Inferior parietal cortex (tissue), 1 donor: ENCODE measurements around the gene POU6F2.
"Not testable (repeated sequence)": the region's sequence is repeated elsewhere in the genome, so short reads cannot be mapped to it uniquely, and the experiment has no call there.

Source experiments
- DNase-seq: peaks from one replicate; pipeline ENCODE4 v3.0.0-alpha.2; 2016; ENCODE audit errors: extremely low spot score

Gene POU6F2

DNA sequence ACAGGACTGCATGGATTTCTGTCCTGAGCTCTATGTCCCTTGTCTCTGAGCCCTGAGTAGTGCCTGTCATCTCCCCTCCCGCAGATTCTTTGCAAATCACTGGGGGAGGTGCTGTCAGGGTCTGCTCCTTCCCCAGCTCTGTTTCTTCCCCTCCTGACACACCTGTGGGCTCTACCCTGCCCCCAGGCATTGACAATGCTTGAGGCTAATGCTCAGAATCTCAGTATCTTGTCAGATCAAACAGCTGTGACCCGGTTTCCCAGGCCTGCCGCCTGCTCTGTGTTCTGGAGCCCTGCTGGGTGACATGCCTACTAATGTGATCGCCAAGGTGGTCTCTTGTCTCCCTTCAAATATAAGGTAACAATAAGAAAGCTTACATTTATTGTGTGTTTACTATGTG, 209.0 kb downstream of the POU6F2 start:
- DNase-seq = no peak

DNA sequence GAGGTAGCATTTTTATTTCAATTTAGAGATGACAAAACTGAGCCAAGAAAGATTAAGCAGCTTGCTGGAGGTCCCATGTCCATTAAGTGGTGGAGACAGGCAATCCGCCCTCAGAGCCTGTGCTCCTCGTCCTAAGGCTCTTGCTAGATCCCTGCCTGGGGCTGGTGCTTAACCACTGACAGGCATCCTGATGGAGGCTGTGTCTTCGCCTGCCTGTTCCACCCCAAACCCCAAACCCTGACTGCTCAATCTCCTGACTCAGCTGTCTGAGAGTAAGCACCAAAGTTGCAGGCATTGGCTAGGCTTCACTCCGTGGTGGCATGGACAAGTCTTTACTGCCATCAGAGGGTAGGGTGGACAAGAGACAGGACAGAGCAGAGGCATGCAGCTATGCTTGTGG, 209.4 kb downstream of the POU6F2 start:
- no peak for DNase-seq

DNA sequence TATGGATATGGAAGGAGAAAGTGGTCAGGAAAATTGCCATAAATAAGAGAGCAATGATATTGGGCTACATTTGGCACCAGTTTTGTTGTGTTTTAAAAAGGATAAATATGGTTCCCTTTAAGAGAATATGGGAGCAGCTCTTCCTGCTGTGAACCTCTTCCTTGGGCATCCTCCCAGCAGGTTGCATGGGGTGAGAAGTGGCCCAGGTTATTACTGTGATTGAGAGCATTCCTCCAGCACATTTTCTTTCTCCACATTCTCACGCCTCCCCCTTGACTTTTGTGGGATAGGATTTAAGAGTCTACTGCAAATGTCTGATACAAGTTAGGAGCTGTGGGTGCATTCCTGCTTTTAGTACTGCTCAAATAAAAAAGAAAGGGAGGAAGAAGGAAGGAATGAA, 214.8 kb downstream of the POU6F2 start:
- no peak for DNase-seq

DNA sequence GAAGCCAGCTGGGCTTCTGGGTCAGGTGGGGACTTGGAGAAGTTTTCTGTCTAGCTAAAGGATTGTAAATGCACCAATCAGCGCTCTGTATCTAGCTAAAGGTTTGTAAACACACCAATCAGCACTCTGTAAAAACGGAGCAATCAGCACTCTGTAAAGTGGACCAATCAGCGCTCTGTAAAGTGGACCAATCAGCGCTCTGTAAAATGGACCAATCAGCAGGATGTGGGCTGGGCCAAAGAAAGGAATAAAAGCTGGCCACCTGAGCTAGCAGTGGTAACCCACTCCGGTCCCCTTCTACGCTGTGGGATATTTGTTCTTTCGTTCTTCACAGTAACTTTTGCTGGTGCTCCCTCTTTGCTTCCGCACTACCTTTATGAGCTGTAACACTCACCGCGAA, 216.7 kb downstream of the POU6F2 start:
- DNase-seq = not testable (repeated sequence)

DNA sequence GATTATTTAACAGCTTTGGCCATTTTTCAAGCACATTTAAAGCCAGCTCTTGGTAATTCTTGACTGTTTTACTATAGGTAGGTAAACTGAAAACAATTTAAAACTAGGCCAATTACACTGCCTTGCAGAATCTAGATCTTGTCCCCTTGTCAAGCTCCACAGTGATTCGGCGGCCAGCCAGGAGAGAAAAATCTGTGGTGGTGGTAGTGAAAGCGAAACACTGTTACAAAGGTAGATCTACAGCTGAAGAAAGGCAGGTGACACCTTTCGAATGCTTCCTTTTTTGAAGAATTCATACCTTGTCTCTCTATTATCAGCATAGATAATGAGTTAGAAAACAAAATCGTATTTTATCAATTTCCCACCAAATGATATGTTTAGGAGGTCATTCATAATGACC, 218.3 kb downstream of the POU6F2 start:
- no peak for DNase-seq

DNA sequence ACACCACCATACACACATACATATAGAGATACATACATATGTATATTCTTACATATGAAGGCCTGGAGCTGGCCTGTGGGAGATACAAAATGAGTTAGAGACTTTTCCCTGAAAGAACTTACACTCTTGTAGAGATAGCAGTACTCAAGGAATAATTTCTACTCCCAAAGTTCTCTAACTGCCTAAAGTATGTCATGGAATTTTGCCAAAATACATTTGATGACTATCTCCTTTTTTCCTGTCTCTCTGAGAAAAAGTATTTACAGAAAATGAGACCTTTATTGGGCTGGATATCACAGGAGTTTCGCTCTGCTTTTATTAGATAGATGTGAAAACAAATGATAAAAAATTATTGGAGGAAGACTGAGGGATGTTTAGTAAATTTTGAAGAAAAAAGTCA, 220.1 kb downstream of the POU6F2 start:
- DNase-seq = no peak

DNA sequence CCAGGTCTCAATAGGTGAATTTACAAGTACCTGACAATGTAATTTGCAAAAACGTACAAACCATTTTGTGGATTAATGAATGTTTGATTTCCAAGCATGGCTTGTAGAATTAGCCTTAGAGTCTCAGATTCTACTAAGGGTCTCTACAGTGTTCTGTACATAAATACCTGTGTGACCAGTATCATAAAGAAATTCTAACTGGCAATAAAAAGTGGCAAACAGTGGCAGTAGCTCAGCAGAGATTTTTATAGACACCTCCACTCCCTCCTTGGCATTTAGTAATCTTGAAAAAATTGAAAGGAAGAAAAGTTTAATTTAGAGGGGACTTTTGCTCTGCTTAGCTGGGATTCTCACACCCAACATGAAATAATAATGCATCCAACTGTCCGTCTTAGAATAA, 220.8 kb downstream of the POU6F2 start:
- DNase-seq = no peak

DNA sequence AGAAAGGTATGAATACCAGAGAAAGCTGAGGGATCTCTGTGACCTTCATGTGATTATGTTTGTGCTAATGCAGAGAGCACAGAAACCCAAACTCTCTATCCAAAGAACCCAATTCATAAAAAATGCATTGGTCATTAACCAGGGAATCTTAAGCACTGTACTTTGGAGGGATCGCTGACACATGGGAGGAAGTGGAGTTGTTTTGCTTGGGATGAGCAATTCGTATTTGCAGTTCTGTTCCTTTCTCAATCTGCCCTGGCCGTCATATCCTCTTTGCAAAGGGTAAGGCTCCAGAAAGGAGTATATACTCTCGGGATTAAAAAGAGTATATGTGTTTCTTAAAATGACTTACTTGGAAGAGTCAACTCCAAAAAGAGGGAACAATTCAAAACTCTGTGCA, 221.3 kb downstream of the POU6F2 start:
- no peak for DNase-seq

DNA sequence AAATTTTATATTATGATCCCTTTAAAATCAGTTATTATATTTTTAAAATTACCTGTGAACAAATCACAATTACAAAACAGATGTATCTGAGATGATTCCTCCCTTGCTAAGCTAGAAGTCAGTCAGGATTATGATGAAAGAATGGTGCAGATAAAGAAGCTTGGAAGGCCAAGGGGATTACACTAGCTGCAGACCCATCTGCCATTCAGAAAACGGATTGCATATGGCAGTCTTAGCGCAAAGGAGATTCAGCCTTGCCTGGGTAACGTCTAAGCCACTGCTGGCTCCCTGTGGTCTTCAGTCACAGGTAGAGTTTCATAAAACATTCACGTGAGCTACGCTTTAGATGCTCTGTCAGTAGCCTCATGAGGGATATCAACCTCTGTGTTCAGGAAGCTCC, 222.2 kb downstream of the POU6F2 start:
- no peak for DNase-seq

DNA sequence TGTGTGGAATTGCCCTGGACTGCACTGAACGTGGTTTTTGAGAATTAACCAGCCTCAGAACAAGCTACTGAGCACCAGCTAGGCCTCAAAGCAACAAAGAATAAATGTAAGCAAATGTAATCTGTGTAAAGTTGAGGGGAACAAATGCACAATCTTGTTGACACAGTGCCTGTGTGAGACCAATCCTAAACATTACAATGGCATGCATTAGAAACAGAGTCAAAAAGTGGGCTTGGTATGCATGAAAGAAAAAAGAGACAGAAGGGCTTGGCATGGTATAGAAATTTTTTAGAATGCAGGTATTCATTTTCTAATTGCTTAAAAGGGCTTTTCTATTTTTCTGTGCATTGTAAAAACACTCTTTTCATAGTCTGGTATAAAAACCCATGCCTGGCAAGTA, 224.3 kb downstream of the POU6F2 start:
- no peak for DNase-seq

DNA sequence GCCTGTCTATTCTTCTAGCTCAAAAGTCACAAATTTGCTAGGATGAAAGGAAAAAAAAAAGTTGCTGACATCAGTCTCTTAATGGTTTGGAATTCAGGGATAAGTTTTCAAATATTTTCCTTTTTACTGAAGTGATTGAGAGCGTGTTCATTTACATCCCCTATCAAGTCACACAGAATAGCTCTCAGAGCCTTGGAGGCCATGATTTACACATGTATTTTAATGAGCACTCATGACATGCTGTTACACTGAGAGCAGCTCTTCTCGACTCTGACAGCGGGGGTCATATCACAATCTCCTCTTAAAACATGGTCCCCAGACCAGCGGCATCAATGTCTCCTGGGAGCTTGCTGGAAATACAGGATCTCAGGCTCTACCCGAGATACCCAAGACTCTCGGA, 232.7 kb downstream of the POU6F2 start:
- no peak for DNase-seq

DNA sequence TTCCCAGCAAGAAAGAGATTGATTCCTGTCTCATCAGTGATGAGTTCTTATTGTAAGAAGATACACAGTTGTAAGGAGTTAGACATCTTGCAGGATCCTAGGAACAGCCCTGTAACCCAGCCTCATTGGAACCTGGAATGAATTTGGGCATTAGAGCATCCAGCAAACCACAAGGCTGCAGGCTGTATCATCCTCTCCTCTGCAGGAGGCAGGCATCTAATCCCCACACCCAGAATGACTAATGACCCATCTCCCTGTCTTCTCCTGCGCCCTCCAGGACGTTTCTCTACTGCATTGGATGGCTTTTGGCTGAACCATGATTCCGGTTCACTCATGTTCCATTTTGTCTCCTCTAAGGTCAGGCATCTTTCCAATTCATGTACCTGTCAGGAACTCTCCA, 233.9 kb downstream of the POU6F2 start:
- no peak for DNase-seq

DNA sequence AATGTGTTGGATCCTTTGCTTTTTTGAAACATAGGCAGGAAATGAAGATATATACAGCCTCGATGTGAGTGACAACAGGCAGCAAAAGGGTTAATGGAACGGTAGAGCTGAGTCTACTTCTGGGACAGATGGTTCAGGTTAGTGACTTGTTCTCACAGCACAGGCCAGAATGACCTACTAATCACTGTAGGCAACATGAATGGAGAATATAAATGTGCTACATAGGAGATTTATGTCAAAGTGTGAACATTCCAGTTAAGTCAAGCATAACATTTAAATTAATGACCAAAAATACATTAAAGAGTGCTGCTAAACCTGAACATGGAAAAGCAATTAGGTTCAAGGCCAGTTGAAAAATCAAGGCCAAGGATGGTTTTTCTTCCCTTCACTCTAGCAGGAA, 235.2 kb downstream of the POU6F2 start:
- no peak for DNase-seq

DNA sequence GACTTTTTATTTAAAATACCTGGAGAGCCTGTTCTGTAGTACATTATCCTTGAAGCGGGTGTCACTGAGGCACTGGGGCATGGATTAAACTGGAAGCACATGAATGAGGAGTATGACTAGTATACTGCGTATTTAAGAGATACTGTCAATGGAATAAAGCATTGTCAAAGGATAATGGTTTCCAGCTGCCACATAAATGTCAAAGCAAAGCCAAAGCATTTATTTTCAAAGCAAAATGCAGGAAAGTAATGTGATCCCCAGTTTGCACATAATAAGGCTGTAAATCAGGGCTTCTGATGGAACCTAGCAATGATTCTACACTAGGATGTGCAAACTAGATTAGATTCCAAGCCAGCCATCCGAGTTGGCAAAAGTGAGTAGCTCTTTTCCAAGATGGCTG, 240.1 kb downstream of the POU6F2 start:
- no peak for DNase-seq

DNA sequence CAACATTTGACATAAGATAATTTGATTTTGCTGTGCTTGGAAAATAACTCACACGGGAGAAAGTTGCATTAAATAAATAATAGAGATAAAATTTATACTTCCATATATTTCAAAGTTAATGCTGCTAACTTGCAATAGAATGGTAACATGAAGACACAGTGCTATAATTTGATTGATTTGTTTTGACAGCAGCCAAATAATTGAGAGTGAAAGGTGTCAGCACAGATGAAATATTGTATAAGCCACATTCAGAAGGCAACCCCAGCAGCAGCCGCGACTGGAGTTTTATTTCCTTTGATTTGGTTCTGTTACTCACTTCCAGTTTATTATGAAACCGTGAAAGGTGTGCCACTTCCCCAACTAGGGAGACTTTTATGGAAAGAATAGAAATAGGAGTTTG, 242.2 kb downstream of the POU6F2 start:
- DNase-seq = no peak

DNA sequence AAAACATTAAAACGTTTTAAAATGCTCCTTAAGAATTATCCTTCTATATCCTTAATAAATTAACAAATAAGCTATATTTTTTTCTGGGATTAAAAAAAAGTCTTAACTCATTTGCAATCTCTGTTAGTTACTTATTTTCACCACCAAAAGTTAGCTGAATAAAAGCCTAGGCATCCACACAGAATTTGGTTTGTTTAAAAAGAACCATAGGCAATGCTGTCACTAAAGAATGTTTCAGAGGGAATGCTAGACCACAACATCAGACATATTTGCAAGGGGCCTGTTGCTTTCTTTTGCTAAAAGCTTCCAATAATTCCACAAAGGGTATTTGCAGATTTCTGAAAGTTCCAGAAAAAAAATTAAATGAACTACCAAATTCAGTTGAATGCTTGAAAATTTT, 244.2 kb downstream of the POU6F2 start:
- DNase-seq = no peak

DNA sequence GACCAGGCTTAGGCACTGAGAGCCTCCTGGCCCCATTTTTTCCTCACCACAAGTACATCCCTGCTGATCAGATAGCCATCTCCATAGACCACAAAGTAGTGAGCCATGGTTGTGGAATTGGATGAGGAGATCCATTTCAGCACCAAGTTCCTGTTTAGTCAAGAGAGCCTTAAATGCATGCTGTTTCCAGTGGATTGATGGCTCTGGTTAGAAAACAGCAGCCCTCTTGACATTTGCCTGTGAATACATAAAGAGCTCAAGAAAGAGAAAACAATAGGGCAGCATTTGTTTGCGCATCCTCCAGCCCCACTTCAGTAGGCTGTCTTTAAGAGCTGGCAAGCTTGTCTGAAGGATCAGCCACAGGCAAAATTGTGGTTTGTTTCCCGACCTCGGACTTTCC, 251.2 kb downstream of the POU6F2 start:
- no peak for DNase-seq

DNA sequence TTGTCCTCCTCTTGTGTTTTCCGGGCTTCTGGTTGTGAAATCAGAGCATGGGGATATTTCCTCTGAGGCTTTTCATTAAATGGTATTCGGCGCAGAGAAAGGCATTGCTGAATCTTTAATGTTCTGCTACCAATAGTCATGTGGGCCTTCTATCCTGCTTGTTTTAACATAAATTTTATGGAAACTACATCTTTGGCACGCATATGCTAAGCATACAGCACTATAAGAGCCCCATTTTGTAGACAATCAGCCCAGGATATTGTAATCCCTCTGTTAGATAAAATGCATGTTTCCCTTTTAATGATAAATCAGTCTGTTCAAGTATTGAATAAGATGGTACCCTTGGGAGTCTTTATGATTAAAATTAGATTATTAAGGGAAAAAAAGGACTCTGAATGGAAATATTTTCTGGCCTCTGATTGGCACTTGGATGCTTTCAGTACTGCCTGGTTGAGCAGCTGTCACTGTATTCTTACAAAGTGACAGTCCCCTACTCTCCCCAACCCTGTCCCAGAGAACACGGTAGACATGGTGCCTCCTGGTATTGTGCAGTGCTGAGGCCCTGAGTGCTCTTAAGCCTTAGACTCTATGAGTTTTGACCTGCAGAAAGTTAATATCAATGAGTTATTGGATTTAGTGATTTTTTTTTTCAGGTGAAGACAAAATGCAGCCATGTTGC, 256.3 kb downstream of the POU6F2 start:
- DNase-seq = no peak

DNA sequence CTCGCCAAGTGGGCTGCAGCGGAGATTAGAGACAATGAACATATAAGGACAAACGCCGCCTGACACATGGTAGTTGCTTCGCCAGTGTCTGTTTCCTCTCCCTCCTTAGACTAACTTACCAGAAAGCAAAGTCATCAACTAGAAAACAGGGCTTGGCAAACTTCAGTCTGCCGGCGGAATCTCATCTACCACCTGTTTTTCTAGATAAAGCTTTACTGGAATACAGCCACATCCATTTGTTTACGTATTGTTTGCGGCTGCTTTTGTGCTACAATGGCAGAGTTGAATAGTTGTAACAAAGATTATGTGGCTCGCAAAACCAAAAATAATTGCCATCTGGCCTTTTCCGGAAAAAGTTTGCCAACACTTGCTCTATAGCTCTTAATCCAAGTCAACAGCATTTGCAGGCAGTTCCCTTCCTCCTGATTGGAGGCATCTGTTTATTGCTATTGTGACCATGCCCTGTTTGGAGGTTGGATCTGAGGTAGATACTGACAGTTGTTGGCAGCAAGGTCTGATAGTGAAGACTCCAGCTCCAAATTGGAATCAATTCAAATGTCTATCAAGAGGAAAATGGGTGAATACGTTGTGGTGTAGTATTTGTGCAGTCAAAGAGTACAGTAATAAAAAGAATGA, 260.6 kb downstream of the POU6F2 start:
- no peak for DNase-seq

DNA sequence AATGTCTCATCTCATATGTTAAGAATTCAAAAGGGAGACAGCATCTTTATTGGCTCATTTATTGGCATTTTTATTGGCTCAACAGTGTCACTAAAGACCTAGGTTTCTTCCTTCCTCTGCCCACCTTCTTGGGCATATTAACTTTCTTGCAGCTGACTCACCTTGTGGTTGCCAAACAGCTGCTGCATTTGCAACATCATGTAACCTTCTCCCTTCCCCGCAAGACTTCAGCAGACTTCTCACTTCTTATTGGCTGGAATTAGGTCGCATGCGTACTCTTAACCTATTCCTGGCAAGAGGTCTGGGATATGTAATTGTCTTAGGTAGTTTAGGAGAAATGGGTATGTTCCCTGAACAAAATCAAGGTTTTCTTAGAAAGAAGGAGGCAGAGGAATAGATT, 263.2 kb downstream of the POU6F2 start:
- no peak for DNase-seq

DNA sequence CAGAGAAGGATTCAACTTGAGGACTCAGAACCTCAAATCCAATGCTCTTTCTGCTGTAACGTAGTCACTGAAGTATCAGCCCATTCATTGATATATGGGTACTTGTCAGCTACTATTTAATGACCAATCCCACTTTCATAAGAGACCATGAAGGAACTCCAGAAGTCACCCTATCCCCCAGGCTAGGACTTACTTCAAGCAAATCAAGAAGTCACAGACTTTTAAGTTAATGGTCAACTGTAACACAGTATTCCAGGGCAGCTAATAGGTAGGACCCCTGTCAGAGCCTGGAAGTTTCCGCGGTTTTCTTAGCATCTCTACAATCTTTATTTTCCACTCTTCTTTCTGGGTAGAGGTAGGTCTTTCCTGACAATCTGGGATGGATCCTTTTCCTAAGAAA, 269.9 kb downstream of the POU6F2 start:
- DNase-seq = no peak

DNA sequence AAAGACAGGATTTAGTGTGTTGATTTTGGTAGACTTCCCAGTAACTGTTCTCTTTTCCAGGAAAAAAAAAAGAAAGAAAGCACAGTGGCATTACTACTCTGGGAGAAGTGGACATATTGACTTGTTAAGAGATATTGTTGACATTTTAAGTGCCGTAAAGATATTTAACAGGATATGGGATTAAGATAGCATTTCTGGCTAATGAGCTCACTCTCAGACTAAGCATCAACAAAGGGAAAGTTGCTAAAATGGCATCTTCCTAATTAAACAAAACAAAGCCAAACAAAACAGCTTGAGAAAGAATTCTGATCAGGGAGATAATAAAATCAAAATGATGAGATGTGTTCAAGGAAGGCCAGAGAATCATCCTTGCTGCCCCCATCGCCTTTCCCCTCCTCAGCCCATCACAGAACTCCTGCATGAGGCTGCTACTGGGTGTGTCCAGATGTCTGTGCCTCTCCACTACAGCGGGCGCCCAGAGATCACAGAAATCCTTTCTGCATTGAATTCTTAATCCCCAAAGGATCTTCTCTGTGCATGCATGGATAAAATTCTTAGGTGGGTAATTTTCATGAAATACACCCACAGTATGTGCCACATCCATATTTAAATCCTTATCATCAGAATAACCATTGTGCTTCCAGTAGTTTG, 270.5 kb downstream of the POU6F2 start:
- DNase-seq = no peak

DNA sequence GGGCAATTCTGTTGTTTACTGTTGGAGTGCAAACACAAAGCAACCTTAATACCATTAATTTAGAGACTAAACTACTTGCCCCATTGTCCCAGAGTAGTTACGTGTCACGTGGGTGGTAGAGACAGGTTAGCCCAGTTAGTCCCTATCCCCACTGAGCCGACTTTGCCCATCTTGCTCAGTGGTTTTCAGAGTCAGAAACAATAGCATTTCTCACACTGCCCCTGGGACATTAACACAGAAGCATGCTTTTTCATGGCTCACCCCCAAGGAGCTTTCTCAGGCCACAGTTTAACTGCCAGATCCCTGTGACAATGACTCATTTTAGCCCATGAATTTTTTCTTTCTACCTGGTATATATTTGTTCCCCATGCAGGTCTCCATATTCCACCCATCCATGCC, 271.0 kb downstream of the POU6F2 start:
- DNase-seq = no peak
